GM12878 (cell line): ENCODE results near the gene BDKRB2. TPM values are rescaled to one million over a fixed set of nuclear protein-coding genes. Genes with fewer than 3 reads are reported as not detected.

Source experiments
- ATAC-seq: fragments of 200-7000 bp; cut with Tn5 transposase; 3 replicates; pipeline ENCODE4 v1.9.1; 2020; ENCODE audit warnings: mild to moderate bottlenecking, moderate library complexity
- Bru-seq: library from RNA; stranded (reverse); fragments of 400-500 nt; gene quantifications from one replicate; lab custom pipeline; 2021; lab: Mats Ljungman, UMichigan
- BruChase-seq, 2 experiments: library from RNA; stranded (reverse); fragments of 400-500 nt; gene quantifications; one replicate each; lab custom pipeline; 2021; lab: Mats Ljungman, UMichigan
- BruUV-seq: library from RNA; stranded (reverse); fragments of 400-500 nt; replicated peaks from 2 replicates; lab custom pipeline; 2021; lab: Mats Ljungman, UMichigan
- CTCF ChIA-PET: fragments of 300-600 bp; sonication (Branson Sonifier 250); formaldehyde crosslinking; extraction: SDS; loops from one replicate; lab custom pipeline; 2021; ENCODE audit warnings: inconsistent platforms; lab: Yijun Ruan, JAX
- POLR2A ChIA-PET: fragments of 350-600 bp; formaldehyde crosslinking; extraction: SDS; loops from one replicate; lab custom pipeline; 2021; ENCODE audit warnings: inconsistent platforms; lab: Charles Lee
- RAD21 ChIA-PET: fragments of 300-600 bp; sonication (Branson Sonifier 250); formaldehyde crosslinking; loops from one replicate; lab custom pipeline; 2023; ENCODE audit warnings: antibody characterized with exemption; ENCODE audit not compliant: unreplicated experiment; lab: Charles Lee
- SMC1A ChIA-PET: fragments of 300-600 bp; sonication (Branson Sonifier 250); formaldehyde crosslinking; loops from one replicate; lab custom pipeline; 2023; ENCODE audit not compliant: unreplicated experiment, uncharacterized antibody; lab: Charles Lee
- DNase-seq: peaks from one replicate; pipeline ENCODE4 v3.0.0-alpha.2; 2011; ENCODE audit warnings: low read depth, low spot score
- FAIRE-seq: peaks from 3 replicates; lab custom pipeline; 2011; peaks lifted over from hg19 to GRCh38; lab: Jason Lieb, UNC
- H2AFZ ChIP-seq: 2 replicates; pipeline ENCODE4 v1.6.0; 2011; ENCODE audit warnings: low read depth, low read length, control low read depth; ENCODE audit not compliant: control insufficient read depth
- H3K27ac ChIP-seq: 2 replicates; pipeline ENCODE4 v1.5.1; 2011; ENCODE audit warnings: control low read depth; ENCODE audit not compliant: control insufficient read depth, insufficient read depth
- H3K27me3 ChIP-seq, 2 experiments: replicated peaks in 1 of 2; 2 replicates each; pipeline versions ENCODE4 v1.6.0 to v1.6.1; 2011; ENCODE audit warnings: low read length in 1 of 2; ENCODE audit not compliant: control insufficient read depth in 2 of 2, insufficient read depth in 2 of 2
- H3K36me3 ChIP-seq, 2 experiments: 2 replicates each; pipeline ENCODE4 v1.5.1; 2011; ENCODE audit warnings: low read length in 1 of 2; ENCODE audit not compliant: control insufficient read depth in 2 of 2, insufficient read depth in 2 of 2
- H3K4me1 ChIP-seq: 2 replicates; pipeline ENCODE4 v1.6.1; 2011; ENCODE audit warnings: mild to moderate bottlenecking, low read length, moderate library complexity, mixed read lengths; ENCODE audit not compliant: control insufficient read depth, insufficient read depth
- H3K4me2 ChIP-seq: 2 replicates; pipeline ENCODE4 v1.6.0; 2011; ENCODE audit warnings: control low read depth; ENCODE audit not compliant: control insufficient read depth, insufficient read depth
- H3K4me3 ChIP-seq: fragments of 200-600 bp; sonication (generic); 2 replicates; pipeline ENCODE4 v1.5.1; 2016
- H3K79me2 ChIP-seq: 2 replicates; pipeline ENCODE4 v1.6.0; 2011; ENCODE audit warnings: low read length; ENCODE audit not compliant: control insufficient read depth, insufficient read depth
- H3K9ac ChIP-seq: 2 replicates; pipeline ENCODE4 v1.8.0; 2011; ENCODE audit warnings: low read length, control low read depth, mixed read lengths; ENCODE audit not compliant: control insufficient read depth, insufficient read depth
- H3K9me3 ChIP-seq: replicated peaks from 3 replicates; pipeline ENCODE4 v1.5.1; 2011; ENCODE audit warnings: mild to moderate bottlenecking, low read length; ENCODE audit not compliant: control insufficient read depth, insufficient read depth
- H4K20me1 ChIP-seq: 2 replicates; pipeline ENCODE4 v1.6.0; 2011; ENCODE audit not compliant: control insufficient read depth, insufficient read depth
- CBX5 ChIP-seq: sonication (generic); IDR thresholded peaks from 2 replicates; pipeline ENCODE4 v1.6.1; 2016; ENCODE audit warnings: low read depth, moderate library complexity, mild to moderate bottlenecking, inconsistent platforms
- EZH2 ChIP-seq: IDR thresholded peaks from 2 replicates; pipeline ENCODE4 v1.6.1; 2012; ENCODE audit warnings: low read depth, mild to moderate bottlenecking, control low read depth, inconsistent platforms, low read length, borderline replicate concordance; ENCODE audit not compliant: control insufficient read depth
- GATAD2B ChIP-seq: fragments of 450-650 bp; conservative IDR thresholded peaks from 2 replicates; pipeline ENCODE4 v1.6.1; 2017; ENCODE audit warnings: low read depth, mild to moderate bottlenecking, moderate library complexity
- IKZF1 ChIP-seq: fragments of 450-650 bp; conservative IDR thresholded peaks from 2 replicates; pipeline ENCODE4 v1.6.1; 2017; ENCODE audit warnings: antibody characterized with exemption, mild to moderate bottlenecking
- MEF2B ChIP-seq: fragments of 450-650 bp; IDR thresholded peaks from 2 replicates; pipeline ENCODE4 v1.6.1; 2018; ENCODE audit warnings: mild to moderate bottlenecking, moderate library complexity; ENCODE audit not compliant: partially characterized antibody, poor library complexity, severe bottlenecking
- NFYA ChIP-seq: IDR thresholded peaks from 2 replicates; pipeline ENCODE4 v1.6.1; 2011; ENCODE audit warnings: low read depth, mild to moderate bottlenecking, low read length, improper control_type of control experiment, borderline replicate concordance
- SPI1 ChIP-seq: IDR thresholded peaks from 2 replicates; pipeline ENCODE4 v1.6.1; 2011; ENCODE audit warnings: low read depth, mild to moderate bottlenecking, low read length, moderate library complexity, borderline replicate concordance; ENCODE audit not compliant: insufficient read depth
- ZBTB4 ChIP-seq: fragments of 450-650 bp; formaldehyde crosslinking; IDR thresholded peaks from 2 replicates; pipeline ENCODE4 v1.4.0; 2022; ENCODE audit warnings: mild to moderate bottlenecking, moderate library complexity
- ZNF207 ChIP-seq: fragments of 450-650 bp; IDR thresholded peaks from 2 replicates; pipeline ENCODE4 v1.6.1; 2014; ENCODE audit warnings: antibody characterized with exemption, mild to moderate bottlenecking, borderline replicate concordance
- ZZZ3 ChIP-seq: IDR thresholded peaks from 2 replicates; pipeline ENCODE4 v1.6.1; 2011; ENCODE audit warnings: low read depth; ENCODE audit not compliant: control insufficient read depth, insufficient read length
- WGBS: methylation state at CpG from one replicate; pipeline ENCODE4 v1.1.6; 2016; ENCODE audit warnings: low lambda C conversion rate; ENCODE audit not compliant: insufficient replicate concordance, insufficient coverage; ENCODE audit errors: missing lambda C conversion rate; 5-methylcytosine and 5-hydroxymethylcytosine counted together
- in situ Hi-C: fragments of 300-500 bp; cut with MboI; formaldehyde crosslinking; loops from 9 replicates; pipeline ENCODE4 v1.14.3; 2018; ENCODE audit warnings: mixed read lengths
- intact Hi-C: fragments of 100-400 bp; cut with micrococcal nuclease; formaldehyde crosslinking; loops from one replicate; pipeline ENCODE4 v1.14.2; 2022; ENCODE audit not compliant: unreplicated experiment
- long read RNA-seq, 2 experiments: library from polyadenylated mRNA; unstranded; transcript quantifications; one replicate each; pipeline ENCODE4 v2.0.0, GENCODE V29; 2019 to 2020
- polyA minus RNA-seq, 3 experiments: library from RNA; depleted of rRNA, polyadenylated mRNA; stranded (reverse); fragments of >200 nt; gene quantifications; 2 replicates each; pipeline ENCODE4 v1.2.3, GENCODE V29; 2011
- polyA plus RNA-seq, 11 experiments: library from polyadenylated mRNA; depleted of rRNA in 4 of 11; unstranded in 6 of 11; stranded (reverse) in 5 of 11; fragments of >200 nt; fragmentation: Nextera tagmentation in 4 of 11; fragmentation: Illumina TruSeq in 1 of 11; extraction: Ambion mirVana in 4 of 11; extraction: Trizol in 1 of 11; gene quantifications; 1 replicate in 1 of 11; 2 replicates in 10 of 11; pipeline versions ENCODE4 v1.2.1 to v1.2.3, GENCODE V29; 2011 to 2016; ENCODE audit warnings: inconsistent platforms in 2 of 11, missing spikeins in 2 of 11, low read depth in 1 of 11
- total RNA-seq, 4 experiments: library from RNA; depleted of rRNA in 3 of 4; stranded (reverse); fragments of >200 nt in 3 of 4; fragmentation: Illumina TruSeq in 1 of 4; extraction: Trizol in 1 of 4; gene quantifications; 2 replicates each; pipeline versions ENCODE4 v1.2.1 to v1.2.3, GENCODE V29; 2013 to 2021

The BDKRB2 gene
- 0.15 TPM in 1 of 2 replicates, not detected in the other for total RNA-seq (2013; cell fraction: nucleolus; rRNA removed)
- total RNA-seq (2014; rRNA removed) (not detected in 2 replicates), total RNA-seq (2014; rRNA removed; fragmentation: Illumina TruSeq; extraction: Trizol) (not detected in 2 replicates), total RNA-seq (2021) (0.05 TPM in 1 of 2 replicates, not detected in the other), polyA plus RNA-seq (2011; rRNA removed) (0.08 and 0.12 TPM in 2 replicates), polyA plus RNA-seq (2014; fragmentation: Illumina TruSeq; extraction: Trizol) (not detected in 2 replicates), polyA plus RNA-seq (2014; fragmentation: Nextera tagmentation; extraction: Ambion mirVana) (not detected), polyA plus RNA-seq (2014; rRNA removed) (not detected in 2 replicates), polyA plus RNA-seq (2016; fragmentation: Nextera tagmentation; extraction: Ambion mirVana) (not detected), polyA minus RNA-seq (2011; rRNA and poly(A)+ RNA removed) (0.21 and 0.95 TPM in 2 replicates), Bru-seq, nascent RNA (not detected), BruChase-seq, experiment 1, labeled RNA remaining after a 6-hour chase (percentile 11 among the genes with signal in this experiment), BruChase-seq, experiment 2, labeled RNA remaining after a 2-hour chase (percentile 15 among the genes with signal in this experiment)
- polyA plus RNA-seq (2011; ENCODE audit: low read depth): not detected
- 0.03 and 0.10 TPM in 2 replicates for polyA plus RNA-seq (2011; cell fraction: cytosol; rRNA removed)
- polyA plus RNA-seq (2011; cell fraction: nucleus; rRNA removed): 0.10 and 0.21 TPM in 2 replicates
- 0.06 TPM in 1 of 2 replicates, not detected in the other for polyA plus RNA-seq (2012)
- polyA minus RNA-seq (2011; cell fraction: cytosol; rRNA and poly(A)+ RNA removed): 0.62 TPM in 1 of 2 replicates, not detected in the other
- under 0.01 TPM in 1 of 2 replicates, not detected in the other for polyA minus RNA-seq (2011; cell fraction: nucleus; rRNA and poly(A)+ RNA removed)
- long read RNA-seq, experiment 1: 0 reads
- long read RNA-seq, experiment 2: 0 reads

- ATAC-seq: peak; percentile 56
- 34% methylated on average over 38 of the region's 41 CpGs for WGBS
- ChIA-PET CTCF (no interaction called here), POLR2A (no interaction called here), SMC1A (no interaction called here), RAD21 (interaction anchor here (0.6 kb wide), 1 partner anchor 489 kb away, joined by 4 read pairs; no protein-coding TSS in a partner anchor)
- H3K27me3 ChIP-seq: peaks cover 5 to 11% of the 10 kb centered on the region in 2 experiments
- H3K4me2 ChIP-seq: no peak within 1 kb of the TSS
- H2AFZ ChIP-seq: no peak within 1 kb of the TSS
- no TSS peak for BruUV-seq
- H4K20me1 ChIP-seq: no peaks in the 10 kb centered on the region
- no peak within 1 kb of the TSS for H3K4me3 ChIP-seq
- FAIRE-seq: no peak
- in situ Hi-C loops: no loop called here
- H3K79me2 ChIP-seq: no peaks in the 10 kb centered on the region
- no peaks in the 10 kb centered on the region for H3K36me3 ChIP-seq
- intact Hi-C loops: no loop called here
- DNase-seq: no peak
- H3K4me1 ChIP-seq: no peaks in the 10 kb centered on the region
- H3K9me3 ChIP-seq: no peaks in the 10 kb centered on the region
- H3K27ac ChIP-seq: no peak within 1 kb of the TSS
- no peak within 1 kb of the TSS for H3K9ac ChIP-seq
- TF ChIP-seq ZNF207 (no peak), SPI1 (0 out of 2 replicates have a peak, but pooled peaks have one; percentile 35), ZBTB4 (CRISPR knock-in tag) (no peak), MEF2B (no peak), NFYA (no peak), CBX5 (no peak), ZZZ3 (no peak), IKZF1 (0 out of 2 replicates have a peak, but pooled peaks have one; percentile 55), GATAD2B (peak; percentile 44; the same call in 1 of the 2 replicates), EZH2 (no peak)
Measured at GRCh38 chr14:96204151-96205058, at the start of gene BDKRB2. Gene BDKRB2 (plus strand): TSS chr14:96204839. CDS start chr14:96237108, 32,269 bp downstream.
